Activated gamma-delta T cell treated with Interleukin-2 at 50 U/mL for 16 hours (primary cell): ENCODE measurements around the gene PTCHD1.

ENCODE experiments used
- DNase-seq: peaks from one replicate; pipeline ENCODE4 v3.0.0-alpha.2; 2020

PTCHD1 gene

DNA sequence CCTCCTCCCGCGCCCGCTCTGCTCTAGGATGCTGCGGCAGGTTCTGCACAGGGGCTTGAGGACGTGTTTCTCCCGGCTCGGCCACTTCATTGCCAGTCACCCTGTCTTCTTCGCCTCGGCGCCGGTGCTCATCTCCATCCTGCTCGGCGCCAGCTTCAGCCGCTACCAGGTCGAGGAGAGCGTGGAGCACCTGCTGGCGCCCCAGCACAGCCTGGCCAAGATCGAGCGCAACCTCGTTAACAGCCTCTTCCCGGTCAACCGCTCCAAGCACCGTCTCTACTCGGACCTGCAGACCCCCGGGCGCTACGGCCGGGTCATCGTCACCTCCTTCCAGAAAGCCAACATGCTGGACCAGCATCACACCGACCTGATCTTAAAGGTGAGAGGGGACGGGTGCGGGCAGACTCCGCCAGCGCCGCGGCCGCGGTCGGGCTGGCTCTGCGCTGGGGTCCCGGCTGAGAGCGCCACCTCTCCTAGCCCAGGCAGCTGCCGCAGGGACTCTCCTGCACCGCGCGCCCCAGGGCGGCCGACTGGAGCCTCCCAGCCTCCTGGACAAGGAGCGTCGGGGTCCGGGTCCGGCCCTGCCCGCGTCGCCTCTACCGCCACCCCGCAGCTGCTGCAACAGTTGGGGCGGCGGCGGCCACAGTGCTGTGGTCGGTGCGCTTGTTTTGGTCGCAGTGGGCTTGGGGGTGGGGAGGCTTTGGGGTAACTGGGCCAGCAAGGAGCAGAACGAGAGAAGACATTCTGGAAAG is at the start of gene PTCHD1:
TSS of gene PTCHD1 (plus strand) at position 2 of the 752 bp plus-strand sequence. CDS start at position 29, 27 bp downstream.
- DNase-seq = no peak

DNA sequence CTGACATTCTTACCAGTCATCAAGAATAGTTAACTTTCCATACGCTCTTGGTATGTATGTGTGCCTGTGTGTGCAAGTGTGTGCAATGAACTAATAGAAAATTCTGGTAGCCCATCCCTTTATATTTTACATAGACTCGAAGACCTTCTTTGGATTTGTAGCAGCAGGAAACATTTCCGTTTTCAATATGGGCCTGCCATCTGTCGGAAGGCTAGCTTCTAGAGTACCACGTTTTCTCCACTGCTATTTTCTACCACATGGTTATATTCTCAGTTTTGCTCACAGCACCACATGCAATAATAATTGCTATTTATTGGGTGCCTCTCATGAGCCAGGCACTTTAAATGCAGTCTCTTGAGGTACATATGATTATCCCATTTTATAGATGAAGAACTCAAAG is 47.9 kb upstream of the PTCHD1 start:
- DNase-seq = no peak

DNA sequence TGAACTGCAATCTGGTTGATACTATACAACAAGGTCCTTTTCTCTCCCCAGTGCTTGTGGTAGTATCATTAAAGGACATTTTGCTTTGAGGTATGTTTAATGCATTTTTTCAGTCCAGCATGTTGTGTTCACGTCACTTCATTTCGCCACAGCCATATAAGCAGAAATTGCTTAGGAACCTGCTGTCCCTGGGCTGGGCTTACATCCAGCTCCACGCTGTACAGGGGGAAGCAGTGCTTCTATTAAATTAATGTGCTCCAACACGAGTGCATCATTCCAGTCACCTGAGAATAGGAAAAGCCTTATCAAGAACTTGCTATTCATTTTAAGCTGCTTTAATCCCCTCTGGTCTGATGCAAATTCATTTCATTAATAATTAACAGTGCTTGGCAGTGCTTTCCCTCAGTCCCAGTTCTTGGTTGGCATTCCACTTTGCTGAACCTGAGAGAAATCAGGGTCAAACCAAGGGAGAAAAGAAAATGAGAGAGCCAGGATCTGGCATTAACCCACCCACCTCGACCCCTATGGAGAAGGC is 47.4 kb upstream of the PTCHD1 start:
- no peak for DNase-seq

- no peak for DNase-seq
Observed at GRCh38 chrX:23292354-23292987, 42.2 kb upstream of the PTCHD1 start.

- no peak for DNase-seq
Observed at GRCh38 chrX:23292988-23293651, 41.5 kb upstream of the PTCHD1 start.

GRCh38 chrX:23304881-23305280 is 29.8 kb upstream of the PTCHD1 start:
- no peak for DNase-seq

- no peak for DNase-seq
Observed at GRCh38 chrX:23311731-23312130, 22.9 kb upstream of the PTCHD1 start.

DNA sequence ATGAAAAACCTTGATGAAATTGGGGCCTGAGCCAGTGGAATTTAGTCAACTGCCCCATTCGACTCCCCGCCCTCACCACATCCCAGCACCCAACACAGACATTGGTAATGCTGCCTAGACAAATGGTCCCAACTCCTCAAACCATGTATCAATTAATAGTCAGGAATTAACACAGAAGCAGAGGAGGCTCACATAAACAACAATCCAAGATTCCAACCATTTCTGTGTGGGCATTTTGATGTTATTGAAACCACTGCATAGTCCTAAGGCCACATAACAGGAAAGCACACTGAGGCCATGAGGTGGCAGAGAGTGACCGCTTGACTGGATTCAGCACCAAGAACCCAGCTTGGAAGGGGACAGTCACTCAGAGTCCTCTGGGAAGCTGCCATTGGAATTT is 22.5 kb upstream of the PTCHD1 start:
- no peak for DNase-seq

- peak; percentile 7 for DNase-seq
Observed at GRCh38 chrX:23317799-23318724, 16.6 kb upstream of the PTCHD1 start.

DNA sequence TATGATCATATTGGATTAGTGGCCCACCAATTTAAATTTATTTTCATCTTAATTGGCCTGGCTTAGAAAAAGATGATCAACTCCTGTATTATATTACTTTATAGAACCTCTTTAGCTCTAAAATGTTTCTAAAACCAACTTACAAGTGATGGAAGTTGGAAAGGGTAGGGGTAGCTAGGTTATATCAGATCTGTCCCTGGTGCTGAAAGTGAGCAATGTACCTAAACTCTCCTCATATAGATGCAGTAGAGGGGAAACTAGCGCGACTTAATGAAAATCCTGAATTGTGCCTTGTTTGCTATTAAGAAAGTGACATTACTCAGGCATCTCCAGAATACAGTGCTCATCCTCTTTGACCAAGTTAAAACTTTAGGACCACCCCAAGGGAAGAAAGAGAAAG is 7.5 kb upstream of the PTCHD1 start:
- DNase-seq = no peak

DNA sequence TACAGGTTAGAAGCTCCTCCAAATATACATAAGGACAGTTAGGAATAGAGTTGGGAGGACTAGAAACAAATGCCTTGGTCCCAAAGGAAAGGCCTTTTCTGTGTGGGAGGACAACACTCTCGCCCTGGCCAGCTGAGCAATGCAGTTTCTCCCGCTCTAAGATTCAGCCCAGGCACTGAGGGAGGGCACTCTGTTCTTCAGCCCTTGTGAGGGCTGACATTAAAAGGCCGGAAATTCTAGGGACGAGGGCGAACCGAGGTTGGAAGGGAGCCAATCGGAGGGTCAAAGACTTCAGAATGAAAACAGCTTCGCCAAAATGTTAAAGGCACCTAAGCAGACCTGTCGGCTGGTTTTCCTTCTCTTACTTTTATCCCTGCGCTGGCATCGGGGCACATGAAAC is 2.9 kb upstream of the PTCHD1 start:
- DNase-seq = no peak

DNA sequence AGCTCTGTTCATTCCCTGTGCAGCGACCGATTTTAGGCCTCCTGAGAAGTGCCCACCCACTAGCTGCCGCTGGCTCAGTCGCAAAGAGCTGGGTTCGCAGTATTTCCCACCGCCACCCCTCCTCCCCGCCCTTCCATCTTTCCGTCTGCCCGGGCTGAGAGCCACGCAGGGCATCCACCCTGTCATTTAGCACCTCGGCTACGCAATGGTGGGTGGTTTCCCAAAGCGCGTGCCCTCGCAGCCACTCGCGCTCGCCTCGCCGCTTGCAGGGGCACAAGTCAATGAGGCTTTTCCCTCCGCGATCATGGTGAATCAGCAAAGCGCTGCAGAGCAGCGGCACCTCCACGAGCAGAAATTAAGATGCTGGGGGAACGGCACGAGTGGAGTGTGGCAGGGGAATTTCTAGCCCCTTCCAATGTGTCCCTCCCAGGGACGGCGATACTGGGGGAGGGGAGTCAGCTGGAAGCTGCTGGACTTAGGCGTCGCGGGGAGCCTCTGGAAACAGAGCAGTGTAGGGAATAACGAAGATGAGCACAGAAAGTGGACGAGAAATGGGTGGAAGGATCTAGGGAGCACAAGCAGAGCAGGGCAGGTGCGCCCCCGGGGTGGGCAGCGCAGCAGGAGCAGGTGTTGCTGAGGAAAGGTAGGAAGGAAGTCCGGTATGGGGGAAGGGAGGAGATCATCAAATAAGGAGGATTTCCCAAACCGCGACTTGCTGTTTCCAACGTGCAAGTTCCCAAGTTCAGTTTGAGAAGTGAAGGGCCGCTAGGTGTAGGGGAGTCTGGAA is 2.4 kb upstream of the PTCHD1 start:
- no peak for DNase-seq

DNA sequence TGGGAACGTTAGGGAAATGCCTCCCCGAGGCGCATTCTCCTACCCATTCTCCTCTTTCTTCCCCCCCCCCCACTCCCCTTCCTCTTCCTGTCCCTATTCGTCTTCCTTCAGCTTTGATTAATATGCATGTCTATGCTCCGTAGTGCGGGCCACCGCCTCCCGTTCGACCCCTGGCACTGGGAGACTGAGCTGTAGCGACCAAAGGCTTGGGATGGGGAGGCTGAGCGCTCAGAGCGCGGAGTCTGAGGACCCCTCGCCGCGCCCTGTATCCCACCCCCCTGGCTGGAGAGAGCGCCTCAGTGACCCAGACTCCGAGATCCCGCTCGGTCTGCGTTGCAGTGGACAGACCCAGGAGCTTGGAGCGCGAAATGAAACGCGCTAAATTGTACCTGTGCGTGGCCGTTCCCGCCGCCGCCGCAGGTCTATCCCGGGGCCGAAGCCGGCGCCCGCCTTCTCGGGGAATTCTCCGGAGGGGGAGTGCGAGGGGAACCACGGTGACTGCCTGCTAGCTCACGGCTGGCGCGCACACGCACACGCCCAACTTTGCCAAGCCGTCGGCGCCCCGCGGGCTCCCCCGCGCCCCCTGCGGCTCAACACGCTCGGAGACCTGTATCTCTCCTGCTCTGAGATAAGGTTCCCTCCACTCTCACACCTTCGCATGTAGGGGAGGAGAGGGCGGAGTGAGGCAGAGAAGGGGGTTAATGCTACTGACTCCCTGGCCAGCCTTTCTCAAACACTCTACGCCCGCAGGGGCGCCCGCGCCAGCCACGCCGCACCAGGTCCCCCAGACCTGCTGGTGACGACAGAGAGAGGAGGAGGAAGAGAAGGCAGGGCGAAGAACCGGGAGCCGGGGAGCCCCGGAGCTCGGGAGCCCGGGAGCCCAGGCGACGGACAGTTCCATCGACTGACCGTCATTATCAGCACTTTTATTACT is 1.5 kb upstream of the PTCHD1 start:
- DNase-seq = no peak

DNA sequence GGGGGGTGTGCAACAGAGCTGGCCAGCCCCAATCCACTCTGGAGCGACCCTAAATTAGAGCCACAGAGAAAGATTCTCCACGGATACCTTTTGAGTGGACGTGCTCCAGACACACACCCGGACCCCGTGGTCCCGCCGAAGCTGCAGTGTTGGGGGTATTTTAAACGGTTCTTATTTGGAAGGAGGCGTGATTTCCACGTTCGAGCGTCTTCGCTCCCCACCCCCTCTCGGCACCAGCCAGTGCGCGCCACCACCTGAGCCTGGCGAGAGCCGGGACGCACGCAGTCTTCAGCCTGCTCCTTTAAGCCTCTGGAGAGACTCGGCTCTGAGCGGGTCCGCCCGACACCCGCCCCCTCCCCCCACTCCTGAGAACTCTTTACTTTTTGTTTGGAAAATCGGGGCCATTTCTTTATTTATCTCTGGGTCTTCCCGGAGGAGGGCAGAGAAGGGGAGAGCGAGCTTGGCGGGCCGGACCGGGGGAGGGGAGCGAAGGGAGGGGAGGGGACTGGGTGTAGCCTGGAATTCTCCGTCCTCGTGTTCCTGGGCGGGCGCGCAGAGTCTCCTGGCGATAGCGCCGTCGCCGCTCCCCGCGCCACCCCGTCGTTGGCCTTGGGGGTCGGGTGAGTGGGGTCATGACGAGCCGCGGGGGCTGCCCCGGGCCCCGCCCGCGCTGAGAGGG is 668 bp upstream of the PTCHD1 start:
- DNase-seq = no peak

- no peak for DNase-seq
Observed at GRCh38 chrX:23334521-23334847, 165 bp upstream of the PTCHD1 start.

GRCh38 chrX:23338334-23338733 is 3.7 kb downstream of the PTCHD1 start:
- DNase-seq = no peak

GRCh38 chrX:23341452-23341851 is 6.8 kb downstream of the PTCHD1 start:
- DNase-seq = no peak

DNA sequence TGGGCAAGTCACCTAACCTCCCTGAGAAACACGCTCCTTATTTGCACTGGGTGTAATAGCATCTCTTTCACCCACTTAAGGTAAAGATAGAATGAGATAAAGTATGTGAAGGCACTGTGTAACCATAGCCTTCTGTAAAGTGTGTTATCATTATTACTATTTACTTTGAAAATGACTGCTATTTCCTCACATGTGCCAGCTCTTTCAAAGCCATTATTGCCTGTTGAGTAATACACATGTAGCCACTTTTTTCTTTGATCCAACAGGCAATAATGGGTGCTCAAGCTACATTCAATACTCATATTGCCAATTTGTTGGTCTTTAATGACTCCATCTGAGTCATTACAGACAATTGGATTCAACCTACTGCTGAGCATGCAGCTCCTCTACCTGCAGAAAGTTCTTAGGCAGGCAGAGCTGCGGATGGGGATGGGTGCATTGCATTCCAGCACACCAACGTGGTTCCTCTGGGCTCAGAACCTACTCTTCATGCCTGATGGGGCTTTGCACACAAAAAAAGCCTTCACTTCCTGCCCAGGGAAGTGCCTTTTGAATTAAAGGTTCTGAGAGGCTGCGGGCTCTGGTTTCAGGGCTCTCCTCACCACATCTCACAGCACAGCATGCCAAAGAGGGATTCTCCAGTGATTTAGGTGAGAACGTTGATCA is 9.7 kb downstream of the PTCHD1 start:
- no peak for DNase-seq

GRCh38 chrX:23344904-23345271 is 10.2 kb downstream of the PTCHD1 start:
- DNase-seq = no peak

DNA sequence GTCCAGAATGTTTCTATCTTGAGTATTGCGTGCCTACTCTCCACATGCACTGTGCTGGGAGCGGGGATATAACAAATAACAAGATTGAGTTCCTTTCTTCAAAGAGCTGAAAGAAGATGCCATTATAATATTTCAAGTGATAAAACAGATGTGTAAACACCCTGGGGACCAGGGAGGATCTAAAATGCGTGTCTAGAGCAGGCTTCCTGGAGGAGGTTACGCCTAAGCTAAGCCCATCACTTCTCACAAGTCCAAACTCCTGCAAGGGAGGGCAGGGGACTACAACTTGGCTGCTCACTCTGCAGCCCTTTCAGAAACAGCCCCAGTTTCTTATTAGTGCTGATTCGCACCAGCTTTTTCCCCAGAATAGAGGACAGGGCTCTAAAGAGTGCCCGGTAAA is 21.5 kb downstream of the PTCHD1 start:
- DNase-seq = no peak
